Measurements from ENCODE around the gene MYRIP.
"Not testable (repeated sequence)": the region's sequence is repeated elsewhere in the genome, so short reads cannot be mapped to it uniquely, and the experiment has no call there.

Gene MYRIP

DNA sequence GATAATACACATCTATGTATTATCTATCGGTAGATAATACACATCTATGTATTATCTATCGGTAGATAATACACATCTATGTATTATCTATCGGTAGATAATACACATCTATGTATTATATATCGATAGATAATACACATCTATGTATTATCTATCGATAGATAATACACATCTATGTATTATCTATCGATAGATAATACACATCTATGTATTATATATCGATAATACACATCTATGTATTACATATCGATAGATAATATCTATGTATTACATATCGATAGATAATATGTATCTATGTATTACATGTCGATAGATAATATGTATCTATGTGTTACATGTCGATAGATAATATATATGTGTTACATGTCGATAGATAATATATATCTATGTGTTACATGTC is 275.0 kb downstream of the MYRIP start:
- not testable (repeated sequence) for DNase-seq (ENCODE audit: low read depth)

DNA sequence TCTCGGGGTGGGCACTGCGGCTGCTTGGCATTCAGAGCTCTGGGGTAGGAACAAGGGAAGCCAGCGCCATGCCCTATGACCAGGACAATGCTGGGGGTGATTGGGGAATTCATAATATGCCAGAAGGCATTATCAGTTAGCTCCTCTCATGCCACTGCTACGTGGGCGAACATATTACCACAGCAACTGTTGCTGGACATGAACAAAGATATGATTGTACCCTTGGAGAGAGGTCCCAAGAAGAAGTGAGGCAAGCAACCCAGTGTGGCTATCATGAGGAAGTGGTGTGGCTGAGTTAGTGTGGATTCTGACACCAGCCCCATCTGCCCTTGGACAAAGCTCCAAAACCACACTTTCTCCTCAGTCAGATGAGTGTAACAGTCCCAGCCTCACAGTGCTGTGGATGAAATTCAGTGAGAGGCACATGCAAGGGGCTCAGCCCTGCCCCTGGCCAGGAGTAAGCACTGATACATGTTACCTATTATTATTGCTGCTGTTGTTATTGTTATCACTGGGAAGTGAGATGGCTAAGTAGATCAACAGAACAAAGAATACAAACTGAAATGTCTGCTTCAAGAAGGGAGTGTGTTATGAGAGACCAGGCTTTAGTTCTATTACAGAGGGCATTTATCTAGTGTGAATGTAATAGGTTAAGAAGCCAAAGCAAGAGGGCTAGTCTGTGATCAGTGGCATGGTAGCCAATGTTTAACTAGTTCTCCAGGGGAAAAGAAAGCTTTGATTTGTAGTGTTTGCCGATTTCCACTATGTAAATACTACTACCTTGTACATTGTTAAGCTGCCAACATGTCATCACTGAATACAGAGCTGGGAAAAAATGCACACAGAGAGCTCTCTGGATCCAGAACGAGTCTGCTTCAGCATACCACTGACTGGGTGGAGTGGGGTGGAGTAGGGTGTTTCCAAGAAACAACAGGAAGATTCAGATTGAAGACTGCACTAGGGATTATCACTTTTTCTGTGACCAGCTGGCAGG is 277.8 kb downstream of the MYRIP start:
- no peak for DNase-seq (ENCODE audit: low read depth)

DNA sequence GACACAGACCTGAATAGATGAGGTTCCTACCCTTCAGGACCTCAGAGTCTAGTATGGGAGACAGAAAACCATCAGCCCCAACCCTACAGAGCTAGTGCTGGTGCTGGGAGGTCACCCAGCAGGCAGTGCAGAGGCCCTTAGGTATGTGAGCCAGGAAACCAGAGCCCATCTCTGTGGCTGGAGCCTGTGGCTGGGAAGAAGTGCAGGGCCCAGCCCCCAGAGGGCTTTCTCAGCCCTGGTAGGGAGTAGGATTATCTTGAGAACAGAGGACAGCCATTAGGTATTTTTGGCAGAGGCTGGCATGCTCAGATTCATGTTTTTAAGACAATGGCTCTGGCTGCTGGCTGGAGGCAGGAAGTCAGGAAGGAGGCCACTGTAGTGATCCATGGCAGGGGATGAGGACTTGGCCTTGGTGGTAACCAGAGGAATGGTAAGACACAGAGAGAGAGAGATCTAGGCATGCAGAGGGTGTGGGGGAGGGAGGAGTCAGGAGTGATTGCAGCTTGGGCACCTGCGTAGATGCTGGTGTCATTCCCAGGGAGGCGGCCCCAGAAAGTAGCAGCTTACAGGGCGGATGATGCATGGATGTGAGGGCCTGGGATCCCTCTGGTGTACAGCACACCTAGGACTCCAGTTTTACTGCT is 279.2 kb downstream of the MYRIP start:
- DNase-seq (ENCODE audit: low read depth), result no peak

DNA sequence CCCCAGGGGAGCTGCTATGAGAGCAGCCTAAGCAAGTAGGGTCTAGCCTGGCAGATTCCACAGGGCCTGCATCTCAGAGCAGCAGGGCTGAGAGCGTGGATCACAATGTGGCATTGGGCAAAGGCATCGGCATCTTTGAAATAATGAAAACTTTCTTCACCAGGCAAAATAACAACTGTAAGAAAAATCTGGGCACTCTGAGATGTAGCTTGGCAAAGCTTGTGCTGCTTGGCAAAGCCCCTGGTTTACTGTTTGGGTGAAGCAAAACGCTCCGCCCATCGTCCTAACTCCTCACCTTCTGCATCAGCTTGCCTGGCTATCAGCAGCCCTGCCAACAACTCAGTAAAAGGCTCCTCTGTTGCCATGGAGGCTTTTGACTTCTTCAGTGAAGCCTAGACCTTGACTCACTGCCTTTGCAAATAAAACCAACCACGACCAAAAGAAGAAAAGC is 287.3 kb downstream of the MYRIP start:
- DNase-seq (ENCODE audit: low read depth), result no peak

DNA sequence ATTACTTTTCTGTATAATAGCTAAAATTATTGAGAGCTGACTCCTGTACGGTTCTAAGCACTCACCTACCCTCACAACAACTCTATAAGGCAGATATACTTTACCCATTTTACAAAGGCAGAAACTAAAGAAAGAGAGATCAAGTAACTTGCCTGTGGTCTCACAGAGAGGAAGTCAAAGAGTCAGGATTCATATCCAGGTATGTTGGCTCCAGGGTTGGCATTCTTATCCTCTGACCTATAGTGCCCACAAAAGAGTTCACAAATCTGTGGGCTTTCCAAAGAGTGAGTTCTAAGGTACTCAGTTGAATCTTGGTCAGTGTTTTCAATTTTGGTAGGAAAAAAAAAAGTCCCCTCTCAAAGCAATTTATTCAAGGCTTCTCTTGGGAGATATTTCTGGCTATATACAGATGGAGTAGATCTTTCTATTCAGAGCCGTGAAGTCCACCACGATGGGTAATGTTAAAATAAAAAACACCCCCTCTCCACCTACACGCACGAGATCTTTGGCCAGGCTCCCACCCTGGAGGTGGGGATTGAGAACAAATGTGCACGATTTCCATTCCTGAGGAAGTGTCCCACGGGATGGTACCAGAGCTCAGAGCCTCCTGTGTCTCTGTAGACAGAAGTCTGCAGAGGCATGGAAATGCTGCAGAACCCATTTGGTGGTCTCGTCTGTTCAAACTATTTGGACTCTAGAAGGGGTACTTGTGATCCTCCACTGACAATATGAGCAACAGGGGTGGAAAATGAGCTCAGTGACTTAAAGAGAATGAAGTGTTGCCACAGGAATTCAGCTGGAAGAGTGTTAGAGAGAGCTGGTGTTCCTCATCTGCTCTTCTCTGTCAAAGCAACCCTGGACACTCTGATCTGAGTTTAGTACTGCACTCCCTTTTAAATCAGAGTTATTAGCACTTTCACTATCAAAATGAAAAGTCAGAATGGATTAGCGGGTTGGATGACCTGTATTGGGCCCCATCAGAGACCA is 288.0 kb downstream of the MYRIP start:
- no peak for DNase-seq (ENCODE audit: low read depth)

DNA sequence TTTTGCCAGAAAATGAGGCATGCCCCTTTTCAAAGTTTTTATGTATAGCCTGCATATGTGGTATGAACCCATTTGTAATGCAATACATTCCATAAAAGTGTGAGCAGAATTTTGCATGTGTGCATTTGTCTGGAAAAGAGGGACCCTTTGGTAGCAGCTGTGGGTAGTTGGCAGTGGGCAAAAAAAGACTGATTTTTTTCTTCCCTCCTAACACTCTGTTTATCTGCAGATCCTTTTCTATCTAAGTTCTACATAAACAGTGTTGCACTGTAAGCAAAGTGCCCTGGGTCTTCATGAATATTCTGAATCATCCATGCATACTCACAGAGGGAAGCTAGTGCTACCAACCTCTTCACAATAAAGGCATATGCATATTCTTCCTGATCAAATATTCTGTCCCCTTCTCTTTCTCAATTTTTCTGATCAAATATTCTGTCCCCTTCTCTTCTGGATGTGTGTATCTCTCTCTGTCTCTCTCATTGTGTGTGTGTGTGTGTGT is 288.9 kb downstream of the MYRIP start:
- DNase-seq (ENCODE audit: low read depth), result no peak

DNA sequence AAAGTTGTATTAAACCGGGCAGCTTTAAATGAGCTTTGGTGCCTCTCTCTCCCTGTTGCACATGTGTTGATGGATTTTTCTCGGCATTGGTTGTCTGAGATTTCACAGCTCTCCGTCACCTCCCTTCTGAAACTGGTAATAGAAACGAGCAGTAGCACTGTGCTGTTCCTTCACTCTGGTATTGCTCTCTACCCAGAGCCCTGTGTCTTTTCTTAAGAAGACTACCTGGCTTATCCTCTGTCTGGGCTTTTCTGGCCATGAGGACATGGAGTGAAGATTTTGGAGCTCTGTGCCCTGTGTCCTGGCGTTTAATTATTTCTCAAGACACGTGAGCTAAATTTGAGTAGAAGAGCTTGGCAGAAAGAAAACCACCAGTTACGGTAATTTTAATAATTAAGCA is 290.5 kb downstream of the MYRIP start:
- no peak for DNase-seq (ENCODE audit: low read depth)

DNA sequence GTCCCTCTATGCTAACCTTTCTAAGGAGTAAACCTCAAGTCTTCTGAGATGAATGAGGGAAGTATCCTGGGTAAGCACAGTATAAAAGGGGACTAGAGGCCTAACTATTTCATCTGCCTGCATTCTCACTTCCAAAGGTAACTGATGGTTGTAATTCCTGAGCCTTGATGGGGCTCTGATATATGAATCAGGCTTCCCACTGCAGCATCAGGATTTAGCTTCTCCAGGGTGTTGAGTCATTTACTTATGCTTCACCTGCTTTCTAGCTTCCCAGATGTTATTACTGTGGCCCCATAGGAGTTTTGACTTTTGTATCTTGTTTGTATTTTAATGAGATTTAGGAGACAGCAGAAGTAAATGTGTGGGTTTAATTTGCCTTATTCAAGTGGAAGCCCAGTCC is 292.8 kb downstream of the MYRIP start:
- no peak for DNase-seq (ENCODE audit: low read depth)

DNA sequence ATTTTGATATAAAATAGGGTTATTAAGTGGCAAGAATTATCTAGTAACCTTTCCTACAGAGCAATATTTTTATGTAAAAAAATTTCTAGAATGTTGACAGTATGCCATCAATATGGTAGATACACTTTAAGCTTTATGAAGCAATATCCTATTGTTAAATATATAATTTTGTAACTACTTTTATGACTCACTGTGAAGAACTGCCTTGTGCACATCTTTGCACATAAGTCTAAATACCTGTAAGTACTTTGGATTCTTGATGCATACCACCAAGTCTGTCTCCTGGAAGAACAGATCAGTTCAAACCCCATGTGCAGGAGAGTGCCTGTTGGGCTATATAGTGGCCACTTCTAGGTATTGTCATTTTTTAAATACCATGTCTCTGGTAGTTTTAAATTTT is 294.4 kb downstream of the MYRIP start:
- no peak for DNase-seq (ENCODE audit: low read depth)

DNA sequence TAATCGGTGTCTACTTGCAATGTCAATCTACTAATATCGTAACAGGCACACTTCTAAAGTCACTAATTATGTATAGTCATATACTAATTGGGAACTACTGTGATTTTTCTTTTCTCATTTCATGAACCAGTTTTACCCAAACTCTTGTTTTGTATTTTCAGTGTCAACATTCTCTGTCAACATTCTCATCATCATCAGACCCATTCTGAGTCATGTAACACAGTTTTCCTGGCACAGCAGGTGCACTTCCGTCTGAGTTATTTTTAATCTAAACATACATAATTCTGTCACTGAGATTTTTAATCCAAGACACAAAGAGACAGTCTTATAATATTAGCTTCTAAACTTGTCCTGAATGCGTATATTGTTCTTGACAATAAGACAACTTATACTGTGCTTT is 295.0 kb downstream of the MYRIP start:
- no peak for DNase-seq (ENCODE audit: low read depth)

DNA sequence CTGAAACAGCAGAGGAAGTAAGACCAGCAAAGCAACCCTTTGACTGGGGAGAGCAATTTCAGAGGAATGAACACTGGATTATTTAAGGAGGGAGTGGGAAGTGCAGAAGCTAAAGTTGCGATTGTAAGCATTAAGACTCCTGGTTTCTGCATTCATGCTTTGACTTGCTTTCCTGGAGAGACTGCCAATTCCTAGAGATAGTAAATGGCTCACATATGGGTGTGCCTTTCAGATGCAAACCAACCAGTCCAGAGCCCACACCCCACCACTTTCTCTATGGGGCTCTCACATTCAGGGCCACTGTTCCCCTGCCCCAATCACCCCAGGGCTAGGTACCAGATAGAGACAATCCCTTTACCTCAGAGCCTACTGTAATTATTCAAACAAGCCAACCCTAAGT is 299.2 kb downstream of the MYRIP start:
- no peak for DNase-seq (ENCODE audit: low read depth)

DNA sequence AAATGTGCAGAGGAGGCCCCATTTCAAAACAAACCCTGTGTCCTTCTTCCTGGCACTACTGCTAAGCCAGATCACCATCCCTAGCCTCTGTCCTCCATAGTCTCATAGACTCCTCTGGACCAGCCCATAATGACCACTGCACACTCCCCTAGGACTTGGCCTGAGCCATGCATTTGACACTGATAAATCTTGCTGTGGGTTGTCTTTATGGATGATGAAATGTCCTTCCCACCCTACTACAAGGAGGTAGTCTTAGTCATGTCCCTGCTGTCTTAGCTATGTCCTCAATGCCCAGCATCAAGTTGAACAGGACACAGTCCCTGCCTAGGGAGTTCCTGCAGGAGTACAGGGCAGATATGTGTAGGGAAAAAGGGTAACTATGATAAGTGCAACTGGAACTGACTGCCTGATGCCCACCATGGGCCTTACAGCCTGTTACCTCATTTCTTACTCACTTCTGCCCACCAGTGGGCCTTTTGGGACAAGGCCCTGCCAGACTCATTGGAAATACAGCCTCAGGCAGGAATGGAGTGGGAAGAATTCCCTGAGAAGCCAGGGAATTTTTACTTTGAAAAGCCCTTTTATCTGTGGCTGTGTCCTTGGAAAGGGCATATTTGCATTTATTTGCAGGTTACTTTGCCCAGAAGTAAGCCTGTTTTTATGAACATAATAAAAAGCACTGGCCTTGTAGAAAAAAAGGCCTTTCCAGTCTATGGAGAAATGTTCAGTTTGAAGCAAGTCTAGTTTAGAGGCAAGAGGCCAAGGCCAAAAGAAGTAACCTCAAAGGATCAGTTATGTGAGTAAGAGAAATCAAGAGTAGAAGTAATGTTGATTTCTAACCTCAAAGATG is 300.5 kb downstream of the MYRIP start:
- DNase-seq (ENCODE audit: low read depth), result no peak

DNA sequence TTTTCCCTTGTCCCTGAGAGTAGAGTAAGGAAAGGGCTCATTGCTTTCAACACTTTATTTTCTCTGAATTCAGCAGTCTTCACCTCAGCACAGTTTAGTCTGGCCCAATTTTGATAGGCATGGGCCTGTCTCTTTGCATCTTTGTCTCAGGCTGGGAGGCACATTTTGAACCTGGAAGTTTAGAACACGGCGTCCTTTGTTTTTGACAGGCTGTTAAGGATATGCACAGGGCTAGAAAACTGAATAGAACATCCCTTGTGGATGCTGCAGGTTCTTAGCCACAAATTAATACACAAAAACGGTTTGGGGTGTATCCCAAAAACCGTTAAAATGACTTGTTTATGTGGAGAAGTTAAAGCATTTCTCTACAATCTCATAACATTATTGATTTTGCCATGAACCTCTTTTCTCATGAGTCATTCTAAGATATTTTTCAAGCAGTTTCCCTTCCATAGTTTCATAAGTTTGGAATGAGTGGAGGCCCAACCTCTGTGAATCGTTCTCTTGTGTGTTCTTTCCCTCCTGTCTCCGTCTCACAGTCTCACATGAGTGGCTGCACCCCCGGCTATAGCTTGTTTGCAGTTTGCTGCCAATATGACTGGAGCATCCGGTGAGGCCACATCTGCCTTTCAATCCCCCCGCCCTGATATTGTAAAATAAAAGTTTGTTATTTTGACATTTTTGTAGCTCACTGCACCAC is 307.2 kb downstream of the MYRIP start:
- peak; percentile 57 for DNase-seq (ENCODE audit: low read depth)

DNA sequence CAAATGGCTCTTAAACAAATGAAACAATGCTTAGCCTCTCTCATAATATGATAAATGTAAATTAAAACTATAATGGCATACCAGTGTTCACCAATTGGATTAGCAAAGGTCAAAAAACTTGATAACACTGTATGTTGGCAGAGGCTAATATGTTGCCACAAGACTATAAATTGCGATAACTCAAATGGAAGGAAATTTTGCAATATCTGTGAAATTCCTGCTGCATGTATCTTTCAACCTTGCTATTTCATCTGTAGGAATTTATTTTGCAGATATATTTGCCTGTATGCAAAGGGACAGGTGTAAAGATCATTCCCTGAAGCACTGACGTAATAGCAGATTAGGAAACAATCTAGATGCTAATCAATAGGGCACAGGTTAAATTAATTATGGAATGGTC is 308.7 kb downstream of the MYRIP start:
- DNase-seq (ENCODE audit: low read depth), result no peak

DNA sequence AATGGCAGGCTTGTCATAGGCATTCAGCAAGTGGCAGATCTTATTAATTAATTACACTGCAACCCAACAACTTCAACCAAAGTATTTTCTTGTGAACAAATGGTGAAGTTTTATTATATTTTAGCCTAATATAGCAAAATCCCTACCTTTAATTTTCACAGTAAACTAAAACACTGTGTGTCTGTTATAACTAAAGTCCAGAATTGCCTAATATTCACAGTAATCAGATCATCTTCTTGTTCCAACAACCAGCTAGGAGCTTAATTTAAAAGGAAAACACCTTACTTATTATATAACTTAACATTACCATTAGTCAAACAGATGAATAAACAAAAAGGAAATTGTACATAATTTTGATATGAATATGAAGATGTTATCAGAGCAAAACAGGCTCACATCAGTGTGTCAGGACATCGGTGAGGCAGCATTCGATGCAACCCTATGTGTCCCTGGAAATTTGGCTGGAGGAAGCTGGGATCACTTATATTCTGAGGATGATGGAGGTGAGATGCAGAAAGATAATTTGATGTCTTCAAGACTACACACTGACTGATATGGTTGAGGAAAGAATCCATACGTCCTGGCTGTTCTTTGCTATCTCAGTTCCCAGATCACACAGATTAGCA is 310.8 kb downstream of the MYRIP start:
- no peak for DNase-seq (ENCODE audit: low read depth)

DNA sequence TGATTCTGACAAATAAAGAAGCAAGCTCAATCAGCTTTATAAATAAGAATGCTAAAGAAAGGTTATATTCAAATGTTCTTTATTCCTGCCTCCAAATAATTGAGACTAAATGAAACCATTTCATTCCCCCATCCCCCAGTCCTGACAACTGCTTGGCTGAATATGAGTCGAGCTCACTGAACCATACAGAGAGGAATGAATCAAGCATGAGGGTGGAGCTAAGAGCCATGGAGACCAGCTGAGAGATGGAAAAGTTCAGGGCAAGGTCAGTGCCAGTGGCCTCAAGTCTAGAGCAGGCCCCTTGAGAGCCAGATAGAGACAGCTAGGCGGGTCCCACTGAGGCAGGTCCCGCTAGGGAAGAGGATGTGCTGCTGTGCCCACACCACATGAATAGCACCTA is 311.4 kb downstream of the MYRIP start:
- peak; percentile 68 for DNase-seq (ENCODE audit: low read depth)

DNA sequence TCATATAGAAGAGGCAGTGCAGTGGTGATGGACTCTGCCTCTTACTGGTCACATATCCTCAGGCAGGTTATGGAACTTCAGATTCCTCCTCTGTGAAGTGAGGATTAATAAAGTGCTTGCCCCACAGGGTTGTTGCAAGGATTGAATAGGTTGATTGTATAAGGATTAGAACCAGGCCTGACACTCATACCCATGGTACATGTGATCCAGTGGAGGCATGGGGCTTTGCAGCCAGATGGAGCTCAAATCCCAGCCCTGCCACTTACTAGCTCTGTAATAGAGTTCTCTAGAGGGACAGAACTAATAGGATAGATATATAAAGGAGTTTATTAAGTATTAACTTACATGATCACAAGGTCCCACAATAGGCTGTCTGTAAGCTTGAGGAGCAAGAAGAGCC is 315.5 kb downstream of the MYRIP start:
- DNase-seq (ENCODE audit: low read depth), result no peak

DNA sequence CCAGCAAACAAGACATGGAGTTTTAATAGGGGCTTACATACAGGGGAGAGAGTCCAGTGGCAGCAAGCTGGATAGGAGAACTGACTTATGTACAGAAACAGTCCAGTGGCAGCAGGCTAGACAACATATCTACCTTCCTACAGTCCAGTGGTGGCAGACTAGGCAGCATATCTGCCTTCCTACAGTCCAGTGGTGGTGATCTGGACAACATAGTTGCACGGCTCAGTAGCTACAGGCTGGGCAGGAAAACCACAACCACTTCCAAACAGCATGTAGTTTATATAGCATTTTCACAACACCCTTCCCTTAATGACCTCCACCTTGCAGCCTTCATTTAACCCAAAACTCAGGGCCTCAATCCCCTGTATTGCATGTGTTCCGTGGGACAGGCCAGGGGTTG is 318.8 kb downstream of the MYRIP start:
- no peak for DNase-seq (ENCODE audit: low read depth)

DNA sequence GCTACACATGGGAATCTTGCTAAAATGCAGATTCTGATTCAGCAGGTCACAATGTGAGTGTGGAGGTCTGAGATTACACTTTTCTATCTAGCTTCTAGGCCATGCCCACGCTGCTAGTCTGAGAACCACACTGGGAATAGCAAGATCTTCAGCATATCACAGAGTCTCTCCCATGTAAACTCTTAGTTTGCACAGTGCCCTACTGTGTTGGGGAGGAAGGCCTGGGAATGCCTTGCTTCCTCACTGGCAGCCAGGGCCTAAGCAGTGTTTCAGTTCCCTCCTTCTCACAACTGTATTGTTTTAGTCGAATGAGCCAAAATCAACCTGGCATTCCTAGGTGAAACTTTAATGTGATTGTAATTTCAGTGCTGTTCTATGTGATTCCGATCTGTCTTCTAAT is 320.1 kb downstream of the MYRIP start:
- no peak for DNase-seq (ENCODE audit: low read depth)

DNA sequence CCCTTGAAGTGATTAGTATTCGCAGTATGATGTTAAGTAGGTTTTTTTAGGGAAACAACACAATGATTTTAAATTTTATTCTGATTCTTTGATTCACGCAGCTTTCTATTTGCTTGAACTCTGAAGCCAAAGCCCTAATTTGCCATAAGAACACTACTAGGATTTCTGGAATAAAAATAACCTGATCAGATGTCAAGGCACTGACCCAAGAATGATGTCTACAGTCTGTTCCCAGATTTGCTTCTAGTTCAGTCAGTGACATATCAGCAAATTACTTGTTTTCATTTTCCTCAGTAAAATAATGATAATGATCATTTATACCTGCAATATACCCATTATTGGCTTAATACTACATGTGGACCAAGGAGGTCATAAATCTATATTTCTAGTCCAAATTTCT is 320.6 kb downstream of the MYRIP start:
- no peak for DNase-seq (ENCODE audit: low read depth)

All from non-pigmented ciliary epithelial cell (primary cell).